GM12878 (cell line): ENCODE data around the gene TAPBPL.

Source experiments
- ASH2L ChIP-seq: fragments of 300-600, 200-600 bp; sonication (generic); IDR thresholded peaks from 2 replicates; pipeline ENCODE4 v1.6.1; 2017; ENCODE audit warnings: low read depth, mild to moderate bottlenecking, borderline replicate concordance
- BHLHE40 ChIP-seq, 2 experiments: fragments of 450-650 bp in 1 of 2; IDR thresholded peaks; 2 replicates each; pipeline ENCODE4 v1.6.1; 2011 to 2017; ENCODE audit warnings: low read depth in 2 of 2, borderline replicate concordance in 1 of 2, improper control_type of control experiment in 1 of 2, low read length in 1 of 2, mild to moderate bottlenecking in 1 of 2
- BMI1 ChIP-seq: fragments of 450-650 bp; IDR thresholded peaks from 2 replicates; pipeline ENCODE4 v1.6.1; 2016; ENCODE audit warnings: mild to moderate bottlenecking, moderate library complexity, borderline replicate concordance
- CBX3 ChIP-seq: fragments of 200-600 bp; sonication (generic); IDR thresholded peaks from 2 replicates; pipeline ENCODE4 v1.6.1; 2016; ENCODE audit warnings: low read depth, borderline replicate concordance
- EP300 ChIP-seq, 2 experiments: fragments of 150-350 bp in 1 of 2; IDR thresholded peaks; 2 replicates each; pipeline ENCODE4 v1.6.1; 2011 to 2012; ENCODE audit warnings: low read depth in 2 of 2, low read length in 2 of 2, borderline replicate concordance in 1 of 2, improper control_type of control experiment in 1 of 2, inconsistent platforms in 1 of 2; ENCODE audit not compliant: control insufficient read depth in 1 of 2
- NR2F1 ChIP-seq: fragments of 450-650 bp; conservative IDR thresholded peaks from 2 replicates; pipeline ENCODE4 v1.6.1; 2017; ENCODE audit warnings: mild to moderate bottlenecking
- POLR2AphosphoS5 ChIP-seq: IDR thresholded peaks from 2 replicates; pipeline ENCODE4 v1.6.1; 2011; ENCODE audit warnings: mild to moderate bottlenecking, low read length, inconsistent platforms
- RAD21 ChIP-seq: IDR thresholded peaks from 2 replicates; pipeline ENCODE4 v1.6.1; 2011; ENCODE audit warnings: mild to moderate bottlenecking, low read depth, low read length, moderate library complexity; ENCODE audit not compliant: insufficient read depth
- TF ChIP-seq, protein P1 (sequence below), 3 experiments: IDR thresholded peaks in 2 of 3; conservative IDR thresholded peaks in 1 of 3; 2 replicates each; pipeline ENCODE4 v1.5.1; 2011; ENCODE audit warnings: low read depth in 3 of 3, low read length in 3 of 3, mild to moderate bottlenecking in 3 of 3, control low read depth in 2 of 3, moderate library complexity in 2 of 3, inconsistent platforms in 1 of 3, mixed read lengths in 1 of 3; ENCODE audit not compliant: control insufficient read depth in 2 of 3, insufficient read depth in 1 of 3; ENCODE audit errors: extremely low read depth in 1 of 3

DNA sequence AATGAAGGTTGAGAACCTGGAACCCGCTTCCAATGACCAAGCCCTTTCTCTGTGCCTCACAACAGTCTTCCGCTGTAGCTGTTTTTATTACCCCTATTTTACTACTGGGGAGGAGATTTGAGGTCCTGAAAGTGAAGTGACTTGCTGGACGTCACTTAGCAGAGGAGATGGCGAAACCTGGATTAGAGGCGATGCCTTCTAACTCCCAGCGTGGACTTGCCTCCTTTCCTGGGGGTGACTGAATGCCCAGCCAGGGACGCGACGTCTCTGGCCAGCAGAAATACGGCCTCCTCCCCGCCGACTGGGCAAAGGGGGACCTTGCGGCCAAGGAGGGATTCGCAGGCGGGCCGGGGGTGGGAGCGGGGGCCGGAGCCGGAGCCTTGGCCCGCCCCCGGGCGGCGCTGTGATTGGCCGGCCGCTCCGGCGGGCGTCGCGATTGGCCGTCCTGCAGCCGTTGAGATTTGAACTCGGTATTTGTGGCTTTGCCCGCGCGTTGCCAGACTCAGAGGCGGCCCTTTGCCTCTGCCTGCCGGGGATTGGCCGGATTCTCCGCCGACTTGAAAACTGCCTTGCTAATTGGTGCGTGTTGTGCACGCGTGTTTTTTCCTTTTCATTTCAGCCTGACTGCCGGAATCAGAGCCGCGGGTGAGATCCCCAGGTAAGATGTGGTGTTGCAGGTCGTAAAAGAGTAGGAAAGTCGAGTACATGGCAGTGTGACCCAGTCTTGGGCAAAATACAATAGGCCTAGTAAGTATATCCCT lies 41.8 kb downstream of the TAPBPL start, which contains the start of gene NCAPD2:
- TF ChIP-seq, protein P1, sequence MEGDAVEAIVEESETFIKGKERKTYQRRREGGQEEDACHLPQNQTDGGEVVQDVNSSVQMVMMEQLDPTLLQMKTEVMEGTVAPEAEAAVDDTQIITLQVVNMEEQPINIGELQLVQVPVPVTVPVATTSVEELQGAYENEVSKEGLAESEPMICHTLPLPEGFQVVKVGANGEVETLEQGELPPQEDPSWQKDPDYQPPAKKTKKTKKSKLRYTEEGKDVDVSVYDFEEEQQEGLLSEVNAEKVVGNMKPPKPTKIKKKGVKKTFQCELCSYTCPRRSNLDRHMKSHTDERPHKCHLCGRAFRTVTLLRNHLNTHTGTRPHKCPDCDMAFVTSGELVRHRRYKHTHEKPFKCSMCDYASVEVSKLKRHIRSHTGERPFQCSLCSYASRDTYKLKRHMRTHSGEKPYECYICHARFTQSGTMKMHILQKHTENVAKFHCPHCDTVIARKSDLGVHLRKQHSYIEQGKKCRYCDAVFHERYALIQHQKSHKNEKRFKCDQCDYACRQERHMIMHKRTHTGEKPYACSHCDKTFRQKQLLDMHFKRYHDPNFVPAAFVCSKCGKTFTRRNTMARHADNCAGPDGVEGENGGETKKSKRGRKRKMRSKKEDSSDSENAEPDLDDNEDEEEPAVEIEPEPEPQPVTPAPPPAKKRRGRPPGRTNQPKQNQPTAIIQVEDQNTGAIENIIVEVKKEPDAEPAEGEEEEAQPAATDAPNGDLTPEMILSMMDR (IDR thresholded peaks at IDR 0.05 in 2 of 3, conservative IDR thresholded peaks at IDR 0.05 in 1 of 3; ENCODE audit: control insufficient read depth in 2 of 3, extremely low read depth in 1 of 3, insufficient read depth in 1 of 3, low read depth in 3 of 3, low read length in 3 of 3), result peak in 2 of 3 experiments; percentile 2 to 25; a peak in 1 of 6 replicates
- TF ChIP-seq POLR2AphosphoS5, result peak; percentile 80
- TF ChIP-seq ASH2L, result no peak
- TF ChIP-seq BHLHE40 (IDR thresholded peaks at IDR 0.05; ENCODE audit: borderline replicate concordance in 1 of 2, low read depth in 2 of 2, low read length in 1 of 2), result peak; percentile 46 to 79; a peak in 3 of 4 replicates
- no peak for TF ChIP-seq CBX3
- no peak for TF ChIP-seq RAD21
- TF ChIP-seq BMI1, result no peak
- peak; percentile 55; the same call in 1 of the 2 replicates for TF ChIP-seq NR2F1
- no peak for TF ChIP-seq EP300 (IDR thresholded peaks at IDR 0.05; ENCODE audit: borderline replicate concordance in 1 of 2, control insufficient read depth in 1 of 2, low read depth in 2 of 2, low read length in 2 of 2)
